Measurements from ENCODE around the gene ANO8.

The ANO8 gene

GRCh38 chr19:17285415-17286135 lies 49.1 kb downstream of the ANO8 start:
- TF ChIP-seq, protein P1, sequence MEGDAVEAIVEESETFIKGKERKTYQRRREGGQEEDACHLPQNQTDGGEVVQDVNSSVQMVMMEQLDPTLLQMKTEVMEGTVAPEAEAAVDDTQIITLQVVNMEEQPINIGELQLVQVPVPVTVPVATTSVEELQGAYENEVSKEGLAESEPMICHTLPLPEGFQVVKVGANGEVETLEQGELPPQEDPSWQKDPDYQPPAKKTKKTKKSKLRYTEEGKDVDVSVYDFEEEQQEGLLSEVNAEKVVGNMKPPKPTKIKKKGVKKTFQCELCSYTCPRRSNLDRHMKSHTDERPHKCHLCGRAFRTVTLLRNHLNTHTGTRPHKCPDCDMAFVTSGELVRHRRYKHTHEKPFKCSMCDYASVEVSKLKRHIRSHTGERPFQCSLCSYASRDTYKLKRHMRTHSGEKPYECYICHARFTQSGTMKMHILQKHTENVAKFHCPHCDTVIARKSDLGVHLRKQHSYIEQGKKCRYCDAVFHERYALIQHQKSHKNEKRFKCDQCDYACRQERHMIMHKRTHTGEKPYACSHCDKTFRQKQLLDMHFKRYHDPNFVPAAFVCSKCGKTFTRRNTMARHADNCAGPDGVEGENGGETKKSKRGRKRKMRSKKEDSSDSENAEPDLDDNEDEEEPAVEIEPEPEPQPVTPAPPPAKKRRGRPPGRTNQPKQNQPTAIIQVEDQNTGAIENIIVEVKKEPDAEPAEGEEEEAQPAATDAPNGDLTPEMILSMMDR (IDR thresholded peaks at IDR 0.05; ENCODE audit: control insufficient read depth, insufficient read depth, low read depth, low read length, missing control alignments) = no peak
- no peak overlapping the region for H3K4me3 ChIP-seq (ENCODE audit: control insufficient read depth, low read depth, low read length)
- DNase-seq (ENCODE audit: low read depth) = no peak

DNA sequence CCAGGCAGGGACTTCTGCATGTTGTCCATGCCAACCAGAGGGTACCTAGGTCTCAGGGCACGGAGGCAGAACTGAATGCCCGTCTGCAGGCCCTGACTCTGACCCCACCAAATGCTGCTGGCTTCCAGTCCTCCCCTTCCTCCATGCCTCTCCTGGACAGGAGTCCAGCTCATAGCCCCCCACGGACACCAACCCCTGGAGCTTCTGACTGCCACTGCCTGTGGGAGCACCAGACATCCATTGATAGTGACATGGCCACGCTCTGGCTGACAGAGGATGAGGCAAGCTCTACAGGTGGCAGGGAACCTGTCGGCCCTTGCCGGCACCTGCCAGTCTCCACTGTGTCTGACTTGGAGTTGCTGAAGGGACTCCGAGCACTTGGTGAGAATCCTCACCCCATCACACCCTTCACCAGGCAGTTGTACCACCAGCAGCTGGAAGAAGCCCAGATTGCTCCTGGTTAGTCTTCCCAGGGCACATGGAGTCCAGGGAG lies 51.1 kb downstream of the ANO8 start:
- H3K4me3 ChIP-seq (ENCODE audit: control insufficient read depth, low read depth, low read length) = no peak overlapping the region
- no peak for DNase-seq (ENCODE audit: low read depth)
- TF ChIP-seq, protein P1 (IDR thresholded peaks at IDR 0.05; ENCODE audit: control insufficient read depth, insufficient read depth, low read depth, low read length, missing control alignments) = no peak

DNA sequence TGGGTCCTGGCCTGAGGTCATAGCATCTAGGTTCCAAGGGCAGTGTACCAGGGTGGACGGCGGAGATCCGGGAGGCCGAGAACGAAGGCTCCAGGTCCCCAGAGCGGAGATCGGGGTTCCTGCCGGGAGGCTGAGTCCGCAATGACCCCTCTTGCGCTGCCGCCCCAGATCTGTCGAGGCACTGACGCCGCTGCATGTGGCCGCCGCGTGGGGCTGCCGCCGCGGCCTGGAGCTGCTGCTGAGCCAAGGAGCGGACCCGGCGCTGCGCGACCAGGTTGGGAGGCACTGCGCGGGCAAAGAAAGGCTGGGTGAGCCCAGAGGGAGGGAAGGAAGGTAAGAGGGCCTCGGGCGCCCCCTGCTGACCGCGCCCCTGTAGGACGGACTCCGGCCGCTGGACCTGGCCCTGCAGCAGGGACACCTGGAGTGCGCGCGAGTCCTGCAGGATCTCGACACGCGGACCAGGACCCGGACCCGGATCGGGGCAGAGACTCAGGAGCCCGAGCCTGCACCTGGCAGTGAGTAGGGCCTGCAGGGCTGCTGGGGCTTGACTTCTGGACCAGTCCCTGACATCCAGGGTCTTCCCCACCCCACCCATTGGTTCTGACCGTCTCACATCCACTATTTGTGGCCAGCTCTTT lies 52.0 kb downstream of the ANO8 start:
- DNase-seq (ENCODE audit: low read depth) = no peak
- peak overlapping the region; percentile 31 for H3K4me3 ChIP-seq (ENCODE audit: control insufficient read depth, low read depth, low read length)
- TF ChIP-seq, protein P1 (IDR thresholded peaks at IDR 0.05; ENCODE audit: control insufficient read depth, insufficient read depth, low read depth, low read length, missing control alignments) = peak; percentile 91

DNA sequence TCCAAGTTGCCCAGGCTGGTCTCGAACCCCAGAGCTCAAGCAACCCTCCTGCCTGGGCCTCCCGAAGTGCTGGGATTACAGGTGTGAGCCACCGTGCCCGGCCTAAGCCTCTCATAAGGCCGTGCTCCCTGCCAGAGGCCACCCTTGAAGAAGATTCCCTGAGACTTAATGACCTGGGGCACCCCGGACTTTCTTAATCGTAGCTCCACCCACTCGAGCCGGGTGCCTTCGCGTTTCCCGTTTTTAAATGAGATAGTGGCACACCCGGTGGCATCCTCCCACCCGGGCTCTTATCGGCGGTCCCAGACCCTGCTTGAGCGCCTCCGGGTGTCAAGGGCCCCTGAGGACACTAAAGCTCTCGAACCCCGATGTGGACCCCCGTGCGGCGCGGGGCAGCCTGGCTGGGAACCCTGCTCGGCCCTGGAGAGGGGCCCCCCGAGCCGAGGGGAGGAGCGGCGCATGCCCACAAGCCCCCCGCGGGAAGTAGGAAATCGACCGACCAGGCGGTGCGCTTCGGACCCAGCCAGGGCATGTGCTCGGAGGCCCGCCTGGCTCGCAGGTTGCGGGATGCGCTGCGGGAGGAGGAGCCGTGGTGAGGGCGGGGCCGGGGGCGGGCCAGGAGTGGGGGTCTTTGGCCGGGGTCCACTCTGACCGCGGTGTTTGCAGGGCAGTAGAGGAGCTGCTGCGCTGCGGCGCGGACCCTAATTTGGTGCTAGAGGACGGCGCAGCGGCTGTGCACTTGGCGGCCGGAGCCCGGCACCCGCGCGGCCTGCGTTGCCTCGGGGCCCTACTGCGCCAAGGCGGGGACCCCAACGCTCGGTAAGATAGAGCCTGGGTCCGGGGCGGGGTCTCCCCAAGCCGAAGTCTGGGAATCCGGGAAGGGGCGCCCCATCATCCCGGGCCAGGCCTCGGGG lies 53.0 kb downstream of the ANO8 start, which contains the start of gene ANKLE1:
Gene ANKLE1 (plus strand): TSS at position 511 of the 914 bp plus-strand sequence. CDS start 20 bp downstream, at position 531.
- TF ChIP-seq, protein P1 (IDR thresholded peaks at IDR 0.05; ENCODE audit: control insufficient read depth, insufficient read depth, low read depth, low read length, missing control alignments) = no peak
- peak within 1 kb of the TSS; percentile 31 for H3K4me3 ChIP-seq (ENCODE audit: control insufficient read depth, low read depth, low read length)
- no peak for DNase-seq (ENCODE audit: low read depth)

DNA sequence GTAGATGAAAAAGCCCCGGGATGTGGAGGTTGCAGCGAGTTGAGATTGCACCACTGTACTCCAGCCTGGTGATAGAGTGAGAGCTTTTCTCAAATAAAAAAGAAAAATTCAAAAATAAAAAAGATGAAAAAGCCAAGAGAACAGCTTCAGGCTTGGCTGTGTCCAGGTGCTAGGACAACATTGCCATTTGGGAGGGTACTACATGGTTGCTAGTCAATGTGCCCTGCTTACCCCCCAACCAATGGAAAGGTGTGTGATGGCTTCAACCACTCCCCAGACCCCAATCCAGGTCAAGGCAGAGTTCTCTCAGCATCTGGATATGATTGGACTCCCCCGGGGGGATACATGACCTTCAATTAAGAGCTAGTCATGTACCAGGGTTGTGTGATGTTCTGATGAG lies 55.2 kb downstream of the ANO8 start:
- DNase-seq (ENCODE audit: low read depth) = no peak
- H3K4me3 ChIP-seq (ENCODE audit: control insufficient read depth, low read depth, low read length) = no peak overlapping the region
- TF ChIP-seq, protein P1 (IDR thresholded peaks at IDR 0.05; ENCODE audit: control insufficient read depth, insufficient read depth, low read depth, low read length, missing control alignments) = no peak
